Thoracic aorta (tissue), 2 donors: ENCODE results near the gene RLN1. TPM values are rescaled to one million over a fixed set of nuclear protein-coding genes. Genes with fewer than 3 reads are reported as not detected.

Experiments used
- ATAC-seq: fragments of 150-250 bp; one replicate; pipeline ENCODE4 v1.8.0; 2017; ENCODE audit warnings: low read depth; ENCODE audit not compliant: insufficient number of reproducible peaks, low FRiP score
- DNase-seq: peaks from one replicate; pipeline ENCODE4 v3.0.0-alpha.2; 2020; ENCODE audit warnings: low spot score
- H3K27ac ChIP-seq, 2 donors: fragments of 200-600 bp; sonication (generic); 1 replicate in 1 of 2; 2 replicates in 1 of 2; pipeline ENCODE4 v1.5.1; 2016; ENCODE audit warnings: mild to moderate bottlenecking in 2 of 2, moderate library complexity in 2 of 2
- H3K27me3 ChIP-seq: fragments of 200-600 bp; sonication (generic); replicated peaks from 2 replicates; pipeline ENCODE4 v1.6.0; 2016; ENCODE audit warnings: mild to moderate bottlenecking; ENCODE audit not compliant: insufficient read depth
- H3K36me3 ChIP-seq: fragments of 200-600 bp; sonication (generic); one replicate; pipeline ENCODE4 v1.5.1; 2016
- H3K4me1 ChIP-seq, 2 donors: fragments of 200-600 bp; sonication (generic); 1 replicate in 1 of 2; 2 replicates in 1 of 2; pipeline versions ENCODE4 v1.5.1 to v1.6.0; 2016; ENCODE audit warnings: low read depth in 2 of 2, mild to moderate bottlenecking in 1 of 2; ENCODE audit not compliant: control insufficient read depth in 1 of 2
- H3K4me3 ChIP-seq: fragments of 200-600 bp; sonication (generic); 2 replicates; pipeline ENCODE4 v1.5.1; 2016; ENCODE audit warnings: mild to moderate bottlenecking
- H3K9me3 ChIP-seq: fragments of 200-600 bp; sonication (generic); 2 replicates; pipeline ENCODE4 v1.5.1; 2016
- total RNA-seq, 2 donors: library from RNA; depleted of rRNA; stranded (reverse); fragments of >200 nt; gene quantifications; one replicate each; pipeline versions ENCODE4 v1.1.0 to v1.2.3, GENCODE V29; 2016
- TF ChIP-seq, protein P1 (sequence below): fragments of 200-600 bp; sonication (generic); IDR thresholded peaks from one replicate; pipeline ENCODE4 v1.5.1; 2019; ENCODE audit warnings: antibody characterized with exemption

The RLN1 gene
- total RNA-seq, 2 donors from 2014 or later, result not detected

DNA sequence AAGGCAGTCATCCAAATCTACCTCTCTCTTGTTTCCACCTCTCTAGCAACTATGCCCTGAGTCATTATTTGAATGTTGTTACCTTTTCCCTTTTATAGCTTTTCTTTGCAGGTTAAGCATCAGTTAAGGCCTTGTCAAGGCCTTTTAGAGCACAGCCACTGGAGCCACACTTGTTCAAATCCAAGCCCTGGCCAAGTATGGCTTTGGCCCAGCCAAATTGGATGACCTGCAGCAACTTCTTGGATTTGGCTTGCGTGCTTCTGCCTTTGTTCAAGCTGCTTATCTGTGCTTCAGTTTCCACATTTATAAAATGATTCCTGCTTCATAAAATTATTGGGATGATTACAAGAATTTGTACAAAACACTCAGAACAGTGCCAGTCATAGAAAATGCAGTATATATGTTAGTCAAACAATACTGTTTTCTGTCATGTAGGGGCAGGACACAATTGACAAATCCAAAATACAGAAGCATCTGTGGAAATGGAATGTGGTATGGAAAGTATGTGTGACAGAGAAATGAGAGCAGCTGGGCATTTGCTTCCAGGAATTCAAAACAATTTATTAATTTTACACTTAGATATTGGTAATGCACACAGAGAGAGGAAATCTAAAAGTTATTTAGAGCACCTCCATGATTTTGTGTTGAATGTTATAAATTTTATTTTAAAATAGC lies 17.9 kb upstream of the RLN1 start:
- no peaks in the 10 kb centered on the region for H3K27me3 ChIP-seq
- H3K36me3 ChIP-seq, result no peaks in the 10 kb centered on the region
- no peak for ATAC-seq
- DNase-seq, result no peak
- H3K27ac ChIP-seq, result no peak overlapping the region
- H3K4me3 ChIP-seq, result no peak overlapping the region
- peaks cover 5 to 19% of the 10 kb centered on the region in 2 donors for H3K4me1 ChIP-seq
- H3K9me3 ChIP-seq, result no peaks in the 10 kb centered on the region
- TF ChIP-seq, protein P1, sequence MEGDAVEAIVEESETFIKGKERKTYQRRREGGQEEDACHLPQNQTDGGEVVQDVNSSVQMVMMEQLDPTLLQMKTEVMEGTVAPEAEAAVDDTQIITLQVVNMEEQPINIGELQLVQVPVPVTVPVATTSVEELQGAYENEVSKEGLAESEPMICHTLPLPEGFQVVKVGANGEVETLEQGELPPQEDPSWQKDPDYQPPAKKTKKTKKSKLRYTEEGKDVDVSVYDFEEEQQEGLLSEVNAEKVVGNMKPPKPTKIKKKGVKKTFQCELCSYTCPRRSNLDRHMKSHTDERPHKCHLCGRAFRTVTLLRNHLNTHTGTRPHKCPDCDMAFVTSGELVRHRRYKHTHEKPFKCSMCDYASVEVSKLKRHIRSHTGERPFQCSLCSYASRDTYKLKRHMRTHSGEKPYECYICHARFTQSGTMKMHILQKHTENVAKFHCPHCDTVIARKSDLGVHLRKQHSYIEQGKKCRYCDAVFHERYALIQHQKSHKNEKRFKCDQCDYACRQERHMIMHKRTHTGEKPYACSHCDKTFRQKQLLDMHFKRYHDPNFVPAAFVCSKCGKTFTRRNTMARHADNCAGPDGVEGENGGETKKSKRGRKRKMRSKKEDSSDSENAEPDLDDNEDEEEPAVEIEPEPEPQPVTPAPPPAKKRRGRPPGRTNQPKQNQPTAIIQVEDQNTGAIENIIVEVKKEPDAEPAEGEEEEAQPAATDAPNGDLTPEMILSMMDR, result no peak

DNA sequence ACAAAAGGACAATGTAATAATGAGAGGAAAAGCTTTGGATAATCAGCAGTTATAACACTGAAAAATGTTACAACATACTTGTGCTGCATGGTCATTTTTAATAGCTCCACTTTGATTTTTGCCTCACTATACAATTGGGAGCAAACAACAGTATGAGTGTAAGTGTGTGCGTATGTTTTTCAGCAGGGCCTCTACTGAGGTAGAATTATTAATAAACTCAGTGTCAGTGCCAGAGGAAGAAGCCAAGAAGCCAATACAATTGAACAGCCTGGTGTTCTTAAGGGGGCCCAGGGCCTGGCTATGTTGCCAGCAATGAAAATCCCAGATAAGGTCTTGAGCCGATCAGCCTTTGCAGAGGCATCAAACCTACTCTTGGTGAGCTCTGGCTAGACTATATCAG lies 16.1 kb upstream of the RLN1 start:
- no peaks in the 10 kb centered on the region for H3K27me3 ChIP-seq
- TF ChIP-seq, protein P1, result no peak
- no peak for DNase-seq
- H3K4me3 ChIP-seq, result no peak overlapping the region
- no peak overlapping the region for H3K27ac ChIP-seq
- no peaks in the 10 kb centered on the region for H3K9me3 ChIP-seq
- no peak for ATAC-seq
- no peaks in the 10 kb centered on the region for H3K36me3 ChIP-seq
- peaks cover 0 to 4% of the 10 kb centered on the region in 2 donors for H3K4me1 ChIP-seq

DNA sequence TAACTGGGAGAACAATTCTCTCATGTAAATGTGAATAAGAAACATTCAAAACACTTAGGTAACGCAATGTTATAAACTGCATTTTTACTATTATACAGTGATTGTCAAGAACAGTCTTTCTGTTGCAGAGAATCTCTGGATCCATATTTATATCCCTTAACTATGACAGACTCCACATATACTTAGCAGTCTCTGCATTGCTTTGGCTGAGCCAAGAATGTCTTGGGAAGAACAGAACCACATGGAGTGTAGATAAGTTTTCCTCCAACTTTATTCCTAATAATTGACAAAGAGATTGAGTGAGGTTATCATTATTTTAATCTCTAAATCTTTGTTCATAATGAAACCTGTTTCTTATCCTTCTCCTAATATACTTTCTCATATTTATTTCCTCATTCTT lies 15.6 kb upstream of the RLN1 start:
- Histone ChIP-seq H3K9me3 (peaks cover 4% of the 10 kb centered on the region), H3K27me3 (no peaks in the 10 kb centered on the region), H3K4me1 (peaks cover 0 to 4% of the 10 kb centered on the region in 2 donors), H3K4me3 (no peak overlapping the region), H3K36me3 (no peaks in the 10 kb centered on the region), H3K27ac (no peak overlapping the region)
- ATAC-seq (no peak), DNase-seq (no peak)
- TF ChIP-seq, protein P1, result no peak

DNA sequence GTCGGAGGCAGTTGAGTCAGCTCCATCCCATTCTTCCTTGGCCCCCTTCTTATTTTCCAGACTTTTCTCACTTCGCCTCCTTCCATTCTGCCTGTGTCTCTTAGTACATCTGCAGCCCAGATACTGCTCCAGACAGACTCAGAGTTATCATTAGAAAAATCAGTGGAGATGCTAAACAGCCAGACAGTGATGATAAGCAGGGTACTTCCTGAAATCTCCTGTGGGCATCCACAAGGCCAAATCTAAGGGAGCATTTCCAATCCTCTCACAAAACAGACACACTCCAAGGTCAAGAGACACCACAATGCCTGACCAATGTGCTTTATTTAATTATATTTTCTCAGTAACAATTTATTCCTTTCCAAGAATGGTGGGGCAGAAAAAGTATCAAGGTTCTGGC lies 14.5 kb upstream of the RLN1 start:
- no peak overlapping the region for H3K4me3 ChIP-seq
- no peak for ATAC-seq
- H3K4me1 ChIP-seq, result peaks cover 0 to 4% of the 10 kb centered on the region in 2 donors
- TF ChIP-seq, protein P1, result no peak
- H3K9me3 ChIP-seq, result peaks cover 10% of the 10 kb centered on the region
- DNase-seq, result no peak
- no peaks in the 10 kb centered on the region for H3K27me3 ChIP-seq
- no peaks in the 10 kb centered on the region for H3K36me3 ChIP-seq
- H3K27ac ChIP-seq, result no peak overlapping the region

DNA sequence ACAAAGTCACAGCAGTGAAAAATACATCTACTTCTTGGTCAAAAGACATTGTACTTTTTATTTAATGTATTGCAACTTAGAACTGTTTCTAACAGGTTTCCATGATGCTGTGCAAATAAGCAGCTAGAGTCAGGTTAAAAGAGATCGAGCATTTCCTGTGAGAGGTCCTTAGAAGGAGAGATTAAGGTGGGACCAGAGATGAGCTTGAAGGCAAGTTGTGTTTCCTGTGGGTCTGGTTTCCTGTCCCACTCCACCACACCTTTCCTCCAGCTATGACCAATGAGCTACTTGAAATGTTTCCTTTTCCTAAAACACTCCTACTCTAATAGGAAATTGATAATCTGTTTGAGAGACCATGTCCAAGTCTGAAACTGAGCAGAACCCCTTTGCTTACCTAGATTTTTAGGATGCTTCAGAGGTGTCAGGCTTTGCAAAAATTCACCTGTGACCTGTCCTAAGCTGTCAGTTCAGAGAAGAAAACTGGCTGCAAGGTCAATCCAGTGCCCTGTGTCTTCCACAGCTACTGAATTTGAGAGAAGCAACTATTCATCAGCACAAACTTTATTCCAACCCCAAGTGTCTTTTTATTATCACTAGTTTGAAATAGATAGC lies 13.1 kb upstream of the RLN1 start:
- Histone ChIP-seq H3K9me3 (peaks cover 12% of the 10 kb centered on the region), H3K36me3 (no peaks in the 10 kb centered on the region), H3K27ac (no peak overlapping the region), H3K27me3 (no peaks in the 10 kb centered on the region), H3K4me1 (peaks cover 0 to 4% of the 10 kb centered on the region in 2 donors), H3K4me3 (no peak overlapping the region)
- no peak for ATAC-seq
- DNase-seq, result no peak
- TF ChIP-seq, protein P1, result no peak
